ENCODE data around the gene PLBD2.
"Not testable (repeated sequence)": the region's sequence is repeated elsewhere in the genome, so short reads cannot be mapped to it uniquely, and the experiment has no call there.

The PLBD2 gene

DNA sequence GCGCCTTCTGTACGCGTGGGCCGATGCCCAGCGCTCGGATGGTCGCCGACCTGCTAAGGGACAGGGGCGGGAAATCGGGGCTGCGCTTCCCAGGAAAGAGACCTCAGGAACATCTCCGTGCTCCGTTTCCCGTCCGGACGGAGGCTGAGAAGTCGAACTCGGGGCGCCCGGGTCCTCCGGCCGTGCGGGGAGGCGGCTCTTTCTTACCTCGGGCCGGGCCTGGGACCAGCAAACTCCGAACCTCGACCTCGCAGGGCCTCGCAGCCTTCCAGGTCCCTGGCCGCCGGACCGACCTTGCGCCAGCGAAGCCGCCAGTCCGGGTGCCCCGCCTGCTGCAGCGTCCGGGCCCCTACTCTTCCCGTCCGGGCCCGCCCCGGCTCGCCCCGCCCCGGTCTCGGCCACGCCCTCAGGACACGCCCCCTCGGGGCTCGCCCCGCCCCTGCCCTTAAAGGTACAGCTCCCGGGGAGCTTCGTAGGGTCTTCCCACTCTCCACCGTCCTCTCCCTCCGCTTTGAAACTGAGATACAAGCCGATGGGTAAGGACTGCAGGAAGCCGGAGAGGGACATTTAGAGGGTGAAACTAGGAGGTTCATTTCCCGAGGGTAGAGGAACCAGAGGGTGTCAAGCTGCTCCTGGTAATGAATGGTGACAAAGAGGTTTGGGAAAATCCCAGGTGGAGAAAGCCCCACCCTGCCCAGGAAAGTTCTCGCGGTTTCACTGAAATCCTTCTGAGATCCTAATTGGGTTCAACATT is 23.4 kb upstream of the PLBD2 start, which contains the start of gene SLC8B1:
TSS of gene SLC8B1 (minus strand) at position 324 of the 754 bp plus-strand sequence. CDS start 2,231 bp downstream, outside the sequence.
- peak; percentile 75 for DNase-seq

DNA sequence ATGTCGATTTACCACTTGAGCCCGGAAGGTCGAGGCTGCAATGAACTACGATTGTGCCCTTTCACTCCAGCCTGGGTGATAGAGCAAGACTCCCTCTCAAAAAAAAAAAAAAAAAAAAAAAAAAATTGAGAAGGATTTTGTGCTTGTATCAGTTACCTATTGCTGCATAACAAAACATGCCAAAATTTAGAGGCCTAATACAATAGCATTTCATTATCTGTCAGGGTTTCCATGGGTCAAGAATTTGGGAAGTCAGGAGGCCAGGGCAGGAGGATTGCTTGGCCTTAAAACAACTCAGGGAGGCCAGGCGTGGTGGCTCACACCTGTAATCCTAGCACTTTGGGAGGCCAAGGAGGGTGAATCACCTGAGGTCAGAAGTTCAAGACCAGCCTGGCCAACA is 18.8 kb upstream of the PLBD2 start:
- DNase-seq: no peak

DNA sequence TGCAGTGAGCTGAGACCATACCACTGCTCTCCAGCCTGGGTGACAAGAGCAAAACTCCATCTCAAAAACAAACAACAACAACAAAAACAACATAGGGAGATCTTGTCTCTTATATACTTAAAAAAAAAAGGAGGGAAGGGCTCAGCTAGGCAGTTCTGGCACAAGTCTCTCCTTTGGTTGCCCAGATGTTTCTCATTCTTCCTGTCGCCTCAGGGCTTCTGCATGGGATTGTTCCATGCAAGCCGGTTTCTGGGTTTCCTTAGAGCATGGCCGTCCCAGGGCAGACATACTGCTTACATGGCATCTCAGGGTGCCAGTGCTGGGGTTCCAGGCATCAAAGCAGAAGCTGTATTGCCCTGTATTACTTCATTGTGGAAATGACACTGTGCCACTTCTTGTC is 18.3 kb upstream of the PLBD2 start:
- DNase-seq: no peak

DNA sequence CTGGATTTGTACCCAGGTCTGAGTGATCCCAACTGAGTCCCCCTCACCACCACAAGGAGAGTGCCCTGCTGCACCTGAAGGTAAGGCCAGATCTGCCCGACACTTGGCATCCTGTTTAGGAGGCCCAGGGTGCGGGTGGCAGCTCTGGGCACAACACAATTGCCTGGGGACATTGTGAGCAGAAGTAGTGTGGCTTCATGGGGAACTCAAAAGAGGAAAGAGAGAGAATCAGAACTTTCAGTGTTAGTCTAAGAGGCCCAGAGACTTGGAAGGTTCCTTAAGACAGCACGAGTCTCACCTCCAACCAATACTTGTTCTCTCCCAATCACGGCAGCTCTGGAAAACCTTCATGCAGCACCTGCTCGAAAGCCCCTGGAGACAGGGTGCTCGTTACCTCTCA is 16.9 kb upstream of the PLBD2 start:
- no peak for DNase-seq

DNA sequence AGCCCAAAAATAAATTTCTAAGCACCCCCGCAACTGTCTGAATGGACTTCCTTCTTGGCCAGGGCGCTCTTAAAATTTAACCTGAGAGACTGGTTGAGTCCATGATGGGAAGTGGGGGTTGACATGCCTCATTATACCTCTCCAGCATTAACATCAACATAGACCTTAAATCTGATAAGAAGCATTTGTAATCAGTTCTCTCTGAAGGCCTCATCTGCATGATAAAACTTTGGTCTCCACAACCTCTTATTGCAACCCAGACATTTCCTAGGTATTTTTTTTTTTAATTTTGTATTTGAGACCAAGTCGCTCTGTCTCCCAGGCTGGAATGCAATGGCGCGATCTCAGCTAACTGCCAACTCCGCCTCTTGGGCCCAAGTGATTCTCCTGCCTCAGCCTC is 13.1 kb upstream of the PLBD2 start:
- no peak for DNase-seq

DNA sequence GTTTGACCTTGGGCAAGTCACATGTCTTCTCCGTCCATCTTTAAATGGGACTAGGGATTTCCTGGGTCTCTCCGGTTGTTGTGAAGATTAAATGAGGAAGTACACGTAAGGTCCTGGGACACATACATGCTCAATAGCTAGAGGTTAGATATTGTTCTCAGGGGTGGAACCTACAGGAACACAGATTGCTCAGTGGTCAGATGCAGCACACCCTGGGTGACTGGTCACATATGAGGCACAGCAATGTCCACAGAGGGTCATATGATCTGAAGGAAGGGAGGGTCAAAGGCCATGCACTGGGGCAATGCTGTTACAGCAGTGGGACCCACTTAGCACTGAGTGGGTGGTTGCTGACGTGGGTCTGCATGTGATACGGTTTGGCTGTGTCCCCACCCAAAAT is 12.0 kb upstream of the PLBD2 start:
- no peak for DNase-seq

DNA sequence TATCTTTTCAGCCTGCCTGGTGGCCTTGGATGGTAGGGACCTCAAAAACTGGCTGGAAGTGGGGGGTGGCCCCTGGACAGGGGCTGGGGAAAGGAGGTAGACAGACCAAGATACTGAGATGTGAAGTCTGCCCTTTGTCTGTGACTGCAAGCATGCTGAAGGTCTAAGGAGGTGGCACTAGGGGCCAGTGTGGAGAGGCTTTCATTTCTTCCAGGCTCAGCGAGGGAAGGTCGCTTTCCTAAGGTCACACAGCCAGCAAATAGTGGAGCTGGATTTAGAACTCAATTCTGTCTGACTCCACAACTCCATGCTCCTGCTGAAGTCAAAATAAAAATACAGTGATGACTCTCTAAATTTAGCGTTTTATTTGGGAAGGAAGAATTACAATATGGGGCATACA is 11.3 kb upstream of the PLBD2 start:
- DNase-seq: no peak

DNA sequence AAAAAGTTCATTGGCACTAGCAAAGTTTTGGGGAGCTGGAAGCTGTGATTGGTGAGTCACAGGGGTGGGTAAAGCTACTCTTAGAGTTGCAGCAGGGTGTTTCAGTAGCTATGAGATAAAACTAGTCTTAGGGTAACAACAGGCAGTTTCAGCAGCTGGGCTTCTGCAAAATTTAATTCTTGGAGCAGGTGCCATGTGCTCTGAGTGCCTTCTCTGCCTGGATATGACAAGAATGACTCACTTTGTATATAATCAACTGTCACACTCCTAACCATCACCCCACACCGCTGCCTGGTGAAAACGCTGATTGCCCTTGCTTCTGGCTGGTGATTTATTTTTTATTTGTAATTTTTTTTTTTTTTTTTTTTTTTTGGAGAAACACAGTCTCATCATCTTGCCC is 10.5 kb upstream of the PLBD2 start:
- no peak for DNase-seq

DNA sequence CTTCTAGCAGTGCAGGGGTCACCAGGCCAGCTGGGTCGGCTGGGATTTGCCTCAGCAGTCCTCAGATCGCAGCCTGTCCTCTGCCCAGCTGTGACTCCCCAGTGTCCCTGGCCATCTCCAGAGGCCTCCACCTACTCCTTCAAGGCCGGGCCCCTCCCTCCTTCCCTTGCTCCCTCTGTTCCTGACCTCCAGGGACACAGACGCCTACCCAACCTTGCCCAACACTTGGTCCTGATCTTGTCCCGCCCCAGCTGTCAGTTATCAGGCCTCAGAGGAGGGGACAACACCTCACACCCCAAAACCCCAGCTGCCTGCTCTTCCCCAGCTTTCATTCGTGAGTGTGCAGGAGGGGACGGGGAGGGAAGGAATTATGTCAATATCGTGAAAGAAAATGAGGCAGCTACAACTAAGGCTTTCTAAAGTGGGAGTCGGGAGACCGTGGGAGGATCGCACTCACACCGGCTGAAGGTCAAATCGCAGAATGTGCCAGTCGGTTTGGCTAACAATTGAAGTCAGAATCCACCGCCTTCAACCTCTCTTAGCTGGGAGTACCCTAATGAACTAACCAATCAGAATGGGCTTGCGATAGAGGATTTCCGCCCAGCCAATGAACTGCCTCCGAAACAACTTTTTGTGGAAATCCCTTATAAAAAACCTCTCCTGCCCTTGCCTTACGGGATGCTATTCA is 9.4 kb upstream of the PLBD2 start:
- DNase-seq: no peak

DNA sequence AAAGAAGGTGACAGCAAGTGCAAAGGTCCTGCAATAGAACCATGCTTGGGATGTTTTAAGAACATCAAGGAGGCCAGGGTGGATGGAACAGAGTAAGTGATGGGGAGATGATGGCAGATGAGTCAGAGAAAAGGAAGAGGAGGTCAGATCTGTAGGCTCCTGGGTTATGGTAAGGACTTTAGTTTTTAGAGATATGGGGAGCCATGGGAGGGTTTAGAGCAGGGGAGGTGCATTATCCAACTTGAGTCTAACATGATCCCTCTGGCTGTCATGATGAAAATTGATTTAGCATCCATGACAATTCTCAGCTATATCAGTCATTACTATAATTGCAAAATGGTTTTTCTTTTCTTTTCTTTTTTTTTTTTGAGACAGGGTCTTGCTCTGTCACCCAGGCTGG is 7.3 kb upstream of the PLBD2 start:
- DNase-seq: no peak

DNA sequence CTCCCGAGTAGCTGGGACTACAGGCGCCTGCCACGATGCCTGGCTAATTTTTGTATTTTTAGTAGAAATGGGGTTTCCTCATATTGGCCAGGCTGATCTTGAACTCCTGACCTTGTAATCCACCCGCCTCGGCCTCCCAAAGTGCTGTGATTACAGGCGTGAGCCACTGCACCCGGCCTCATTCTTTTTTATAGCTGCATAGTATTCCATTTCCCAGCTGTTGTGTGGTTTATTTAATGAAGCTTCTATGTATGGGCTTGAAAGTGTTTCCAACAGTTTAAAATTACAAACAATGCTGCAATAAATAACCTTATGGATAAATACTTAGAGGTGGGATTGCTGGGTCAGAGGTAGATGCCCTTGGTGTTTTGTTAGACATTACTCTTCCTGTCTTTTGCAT is 4.2 kb upstream of the PLBD2 start:
- DNase-seq: not testable (repeated sequence)

DNA sequence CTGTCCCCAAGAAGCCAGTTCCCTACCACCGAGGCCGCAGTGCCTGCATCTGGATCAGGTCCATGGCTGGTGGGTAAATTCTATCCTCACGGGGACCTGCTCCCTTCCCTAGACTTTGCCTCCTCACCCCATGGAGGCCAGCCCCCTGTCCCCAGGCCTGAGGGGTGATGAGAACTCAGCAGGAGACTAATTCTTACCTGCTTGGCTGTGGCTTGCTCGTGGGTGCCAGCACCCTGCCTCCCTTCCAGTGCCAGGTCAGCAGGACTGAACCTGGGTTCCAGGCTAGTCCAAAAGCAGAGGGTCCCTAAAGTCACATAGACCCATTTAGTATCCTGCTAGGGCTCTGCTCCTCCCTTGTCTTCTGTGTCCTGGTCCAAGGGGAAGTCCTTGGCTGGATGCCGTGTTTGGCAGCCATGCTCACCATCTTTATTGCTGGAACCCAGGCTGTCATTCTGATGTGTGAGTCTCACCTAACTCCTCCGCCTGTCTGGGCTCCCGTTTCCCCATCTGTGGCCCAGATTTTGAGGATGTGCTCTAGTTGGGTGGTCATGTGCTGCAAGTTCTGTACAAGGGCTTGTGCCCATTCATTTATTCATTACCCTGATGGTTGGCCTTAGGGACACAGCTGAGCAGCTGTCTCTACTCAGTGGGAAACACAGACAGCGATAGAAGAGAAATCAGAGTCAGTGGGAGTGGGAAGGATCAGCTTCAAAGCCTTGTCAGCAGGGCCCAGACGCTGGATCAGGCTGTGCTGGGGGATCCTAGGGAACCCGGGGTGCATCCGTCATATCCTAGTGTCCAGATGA is 949 bp downstream of the PLBD2 start:
- no peak for DNase-seq

DNA sequence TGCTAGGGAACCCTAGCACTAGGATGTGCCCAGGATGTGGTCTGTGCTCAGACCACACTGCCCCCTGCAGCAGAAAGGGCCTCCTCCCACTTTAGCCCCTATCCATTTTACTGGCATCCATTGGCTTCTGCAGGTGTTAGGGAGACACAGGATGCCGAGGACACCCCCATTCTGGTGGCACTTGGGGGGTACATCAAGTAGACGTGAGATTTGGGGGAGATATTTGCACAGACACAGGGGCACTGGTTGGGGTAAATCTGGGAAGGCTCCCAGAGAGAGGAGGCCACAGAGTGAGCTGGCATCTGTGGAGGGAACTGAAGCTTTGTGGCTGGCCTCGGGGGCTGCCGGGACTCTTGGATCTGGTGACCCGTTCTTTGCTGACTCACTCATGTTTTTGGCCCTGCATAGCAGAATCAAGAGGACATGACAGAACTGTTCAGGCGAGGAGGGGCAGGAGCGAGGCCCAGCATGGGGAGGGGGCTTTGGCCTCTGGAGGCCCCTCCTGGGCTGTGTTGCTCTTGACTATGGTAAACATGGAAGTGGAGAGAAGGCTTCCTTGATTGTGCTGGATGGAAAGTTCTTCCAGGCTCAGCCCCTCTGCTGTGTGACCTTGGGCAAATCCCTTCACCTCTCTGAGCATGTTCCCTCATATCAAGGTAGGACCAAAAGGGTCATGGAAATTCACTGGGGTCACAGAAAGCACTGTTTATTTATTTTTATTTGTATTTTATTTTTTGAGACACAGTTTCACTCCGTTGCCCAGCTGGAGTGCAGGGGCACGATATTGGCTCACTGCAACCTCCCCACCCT is 1.8 kb downstream of the PLBD2 start:
- DNase-seq: no peak

DNA sequence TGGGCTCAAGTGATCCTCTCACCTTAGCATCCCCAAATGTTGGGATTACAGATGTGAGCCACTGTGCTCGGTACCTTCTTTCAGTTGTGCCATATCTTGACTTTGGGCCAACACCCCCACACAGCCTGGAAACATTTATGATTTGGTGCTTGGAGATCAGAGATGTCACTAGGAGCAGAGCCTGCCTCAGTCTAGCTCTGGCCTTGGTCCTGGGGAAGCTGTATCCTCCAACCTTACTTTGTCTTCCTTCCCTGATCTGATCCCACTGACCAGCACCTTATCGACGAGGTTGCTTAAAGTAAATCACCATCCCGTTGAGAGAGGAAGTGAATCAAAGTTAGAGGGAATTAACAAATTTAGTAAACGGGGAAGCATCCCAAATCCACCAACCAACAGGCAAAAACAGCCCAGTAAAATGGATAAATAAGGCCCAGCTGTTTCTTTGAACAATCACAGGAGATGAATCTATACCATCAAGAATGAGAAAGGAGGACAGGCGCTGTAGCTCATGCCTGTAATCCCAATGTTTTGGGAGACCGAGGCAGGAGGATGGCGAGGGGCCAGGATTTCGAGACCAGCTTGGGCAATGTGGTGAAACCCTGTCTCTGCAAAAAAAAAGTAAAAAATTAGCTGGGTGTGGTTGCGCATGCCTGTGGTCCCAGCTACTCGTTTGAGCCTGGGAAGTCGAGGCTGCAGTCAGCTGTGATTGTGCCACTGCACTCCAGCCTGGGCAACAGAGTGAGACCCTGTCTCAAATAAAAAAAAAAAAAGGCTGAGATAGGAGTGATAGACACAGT is 3.4 kb downstream of the PLBD2 start:
- DNase-seq: no peak

DNA sequence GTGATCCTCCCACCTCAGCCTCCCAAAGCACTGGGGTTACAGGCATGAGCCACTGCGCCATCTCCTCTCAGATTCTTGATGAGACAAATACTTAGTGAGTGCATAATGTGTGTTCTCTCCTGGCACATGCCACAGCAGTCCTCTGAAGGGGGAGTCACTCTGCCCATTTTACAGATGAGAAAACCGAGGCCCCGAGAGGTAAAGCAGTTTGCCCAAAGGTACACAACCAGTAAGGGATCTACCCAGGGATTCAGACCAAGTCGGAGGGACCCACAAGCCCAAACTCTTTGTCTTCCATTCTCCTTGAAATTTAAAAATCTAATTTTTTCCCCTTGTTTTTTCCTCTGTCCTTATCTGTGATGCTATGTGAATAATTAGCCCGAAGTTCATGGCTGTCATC is 6.3 kb downstream of the PLBD2 start:
- no peak for DNase-seq

DNA sequence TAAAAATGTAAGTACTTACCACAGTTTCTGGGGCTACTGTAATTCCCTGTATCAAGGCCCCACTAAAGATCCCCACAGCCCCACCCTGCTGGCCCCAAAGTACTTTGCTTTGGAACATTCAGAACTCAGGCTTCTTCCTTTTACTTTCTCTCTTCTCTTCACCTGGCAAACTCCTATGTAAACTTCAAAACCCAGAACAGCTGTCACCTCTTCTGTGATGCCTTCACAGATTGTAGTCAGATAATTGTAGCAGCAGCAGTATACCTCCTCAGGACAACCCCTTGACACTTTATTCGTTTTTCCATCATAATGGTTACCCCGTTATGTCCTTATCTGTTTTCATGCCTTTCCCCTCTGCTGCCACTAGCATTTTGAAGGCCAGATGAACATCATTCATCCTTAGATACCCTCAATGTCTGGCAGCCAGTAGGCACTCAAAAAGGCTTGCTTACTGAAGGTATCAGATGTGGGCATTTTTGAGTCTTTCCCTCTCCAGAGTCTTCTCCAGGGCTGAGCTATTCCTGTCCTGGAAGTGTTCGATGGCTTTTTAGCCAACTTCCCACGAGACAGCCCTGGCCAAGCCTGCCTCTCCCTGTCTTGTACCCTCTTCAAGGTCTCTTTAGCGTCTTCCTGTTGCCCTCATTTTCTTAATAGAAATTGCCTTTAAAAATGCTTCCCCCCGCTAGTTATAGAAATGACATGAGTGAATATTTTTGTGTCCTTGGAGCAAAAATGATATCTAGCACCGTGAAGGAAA is 7.4 kb downstream of the PLBD2 start:
- no peak for DNase-seq

DNA sequence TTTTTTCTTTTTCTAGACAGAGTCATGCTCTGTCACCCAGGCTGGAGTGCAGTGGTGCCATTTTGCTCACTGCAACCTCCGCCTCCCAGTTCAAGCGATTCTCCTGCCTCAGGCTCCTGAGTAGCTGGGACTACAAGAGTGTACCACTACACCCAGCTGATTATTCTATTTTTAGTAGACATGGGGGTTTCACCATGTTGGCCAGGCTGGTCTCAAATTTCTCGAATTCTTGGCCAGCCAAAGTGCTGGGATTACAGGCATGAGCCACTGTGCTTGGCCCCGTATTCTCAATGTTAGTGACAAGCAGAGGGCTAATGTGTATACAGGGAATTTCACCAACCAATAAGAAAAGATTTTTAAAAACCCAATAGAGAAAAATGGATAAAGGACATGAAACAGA is 8.4 kb downstream of the PLBD2 start:
- DNase-seq: no peak

DNA sequence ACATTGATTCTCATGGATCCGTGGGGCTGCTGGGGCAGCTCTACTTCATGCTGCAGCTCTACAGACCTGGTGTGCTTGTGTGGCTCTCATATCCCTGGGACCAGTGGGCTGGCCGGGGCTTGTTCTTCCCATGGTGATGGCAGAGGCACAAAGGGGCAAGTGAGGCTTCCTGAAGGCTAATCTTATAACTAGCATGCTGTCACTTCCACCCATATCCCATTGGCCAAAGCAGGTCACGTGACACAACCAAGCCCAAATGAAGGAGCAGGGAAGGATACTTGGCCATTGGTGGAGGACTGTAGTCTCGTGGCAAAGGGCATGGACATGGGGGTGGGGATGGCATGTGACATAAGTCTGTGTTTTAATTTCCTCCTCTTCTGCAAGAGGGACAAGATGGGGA is 9.9 kb downstream of the PLBD2 start:
- no peak for DNase-seq

DNA sequence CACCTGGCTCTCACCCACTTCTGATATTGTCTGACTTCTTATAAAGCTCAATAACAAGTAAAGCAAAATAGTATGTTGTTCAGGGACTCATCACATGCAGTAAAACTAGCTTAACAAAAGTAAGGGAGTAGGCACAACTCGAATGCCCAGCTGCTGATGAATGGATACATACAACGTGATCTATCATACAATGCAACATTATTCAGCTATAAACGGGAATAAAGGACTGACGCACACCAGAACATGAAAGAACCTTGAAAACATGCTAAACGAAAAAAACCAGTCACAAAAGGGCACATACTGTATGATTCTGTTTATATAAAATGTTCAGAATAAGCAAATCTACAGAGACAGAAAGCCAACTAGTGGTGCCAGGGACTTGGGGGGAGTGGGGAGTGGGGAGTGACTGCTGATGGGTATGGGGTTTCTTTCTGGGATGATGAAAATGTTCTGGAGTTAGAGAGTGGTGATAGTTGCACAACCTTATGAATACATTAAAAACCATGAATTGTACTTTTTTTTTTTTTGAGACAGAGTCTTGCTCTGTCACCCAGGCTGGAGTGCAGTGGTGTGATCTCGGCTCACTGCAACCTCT is 11.1 kb downstream of the PLBD2 start:
- no peak for DNase-seq

DNA sequence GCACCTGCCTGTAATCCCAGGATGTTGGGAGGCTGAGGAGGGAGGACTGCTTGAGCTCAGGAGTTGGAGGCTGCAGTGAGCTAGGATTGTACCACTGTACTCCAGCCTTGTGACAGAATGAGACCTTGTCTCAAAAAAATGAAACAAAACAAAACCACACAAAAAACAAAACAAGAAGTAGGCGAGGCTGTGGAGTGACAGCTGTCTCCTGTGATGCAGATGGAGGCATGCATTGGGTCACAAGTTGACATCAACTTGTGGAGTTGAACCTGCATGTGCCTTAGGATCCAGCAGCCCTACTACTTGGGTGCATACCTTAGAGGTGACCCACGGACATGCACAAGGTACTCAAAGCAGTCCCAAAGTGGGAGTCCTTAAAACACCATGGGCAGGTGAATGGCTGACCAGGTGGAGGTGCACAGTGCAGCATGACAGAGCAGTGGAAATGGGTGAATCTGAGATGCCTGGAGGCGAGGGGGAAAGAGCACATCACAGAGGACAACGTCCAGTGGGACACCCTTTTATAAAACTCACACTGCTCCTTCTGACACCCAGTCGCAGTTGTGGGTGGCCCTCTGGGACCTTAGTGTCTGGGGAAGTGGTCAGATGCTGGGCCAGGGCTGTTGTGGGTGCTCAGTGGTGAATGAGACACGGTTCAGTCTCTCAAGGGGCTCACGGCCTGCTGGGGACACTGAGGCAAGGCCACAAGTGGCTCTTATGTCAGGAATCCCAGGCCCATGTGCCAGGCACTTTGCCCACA is 12.7 kb downstream of the PLBD2 start:
- no peak for DNase-seq
